GM21447 (cell line): Measurements from ENCODE around the gene PRM1.

Source experiments
- ATAC-seq: cut with Tn5 transposase; IDR thresholded peaks from one replicate; pipeline ENCODE4 v1.9.1; 2021; ENCODE audit not compliant: unreplicated experiment

PRM1 gene

DNA sequence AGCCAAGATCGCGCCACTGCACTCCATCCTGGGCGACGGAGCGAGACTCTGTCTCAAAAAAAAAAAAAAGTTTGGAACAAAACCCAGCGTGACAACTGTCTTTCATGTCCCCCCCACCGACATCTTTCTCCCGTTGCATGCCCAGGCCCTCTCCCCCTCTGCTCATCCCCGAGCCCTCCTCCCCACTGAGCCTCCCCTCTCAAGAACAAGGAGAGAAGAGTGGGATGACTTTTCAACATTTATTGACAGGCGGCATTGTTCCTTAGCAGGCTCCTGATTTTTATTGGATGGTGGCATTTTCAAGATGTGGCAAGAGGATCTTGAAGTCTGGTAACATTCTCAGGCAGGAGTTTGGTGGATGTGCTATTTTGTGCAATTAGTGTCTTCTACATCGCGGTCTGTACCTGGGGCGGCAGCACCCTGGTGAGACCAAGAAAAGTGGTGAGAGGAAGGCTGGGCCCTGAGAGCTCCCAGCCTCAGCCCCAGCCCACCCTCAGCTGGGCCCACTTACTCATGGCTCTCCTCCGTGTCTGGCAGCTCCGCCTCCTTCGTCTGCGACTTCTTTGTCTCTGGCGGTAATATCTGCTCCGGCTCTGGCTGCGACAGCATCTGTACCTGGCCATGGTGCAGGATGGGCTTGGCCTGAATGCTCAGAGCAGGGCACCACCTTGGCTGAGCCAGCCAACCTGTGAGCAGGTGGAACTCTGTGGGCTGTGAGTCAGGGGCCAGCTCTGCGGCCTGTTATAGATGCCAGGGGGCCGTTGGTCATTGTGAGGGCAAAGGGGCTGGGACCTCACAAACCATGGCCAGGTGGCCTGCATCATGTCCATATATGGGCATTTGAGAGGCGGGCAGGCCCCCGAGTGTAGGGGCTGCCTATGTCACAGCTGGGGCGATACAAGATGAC lies at the start of gene PRM1:
Gene PRM1 (minus strand): TSS at position 715 of the 907 bp plus-strand sequence. CDS start 92 bp downstream, at position 623.
- no peak for ATAC-seq

DNA sequence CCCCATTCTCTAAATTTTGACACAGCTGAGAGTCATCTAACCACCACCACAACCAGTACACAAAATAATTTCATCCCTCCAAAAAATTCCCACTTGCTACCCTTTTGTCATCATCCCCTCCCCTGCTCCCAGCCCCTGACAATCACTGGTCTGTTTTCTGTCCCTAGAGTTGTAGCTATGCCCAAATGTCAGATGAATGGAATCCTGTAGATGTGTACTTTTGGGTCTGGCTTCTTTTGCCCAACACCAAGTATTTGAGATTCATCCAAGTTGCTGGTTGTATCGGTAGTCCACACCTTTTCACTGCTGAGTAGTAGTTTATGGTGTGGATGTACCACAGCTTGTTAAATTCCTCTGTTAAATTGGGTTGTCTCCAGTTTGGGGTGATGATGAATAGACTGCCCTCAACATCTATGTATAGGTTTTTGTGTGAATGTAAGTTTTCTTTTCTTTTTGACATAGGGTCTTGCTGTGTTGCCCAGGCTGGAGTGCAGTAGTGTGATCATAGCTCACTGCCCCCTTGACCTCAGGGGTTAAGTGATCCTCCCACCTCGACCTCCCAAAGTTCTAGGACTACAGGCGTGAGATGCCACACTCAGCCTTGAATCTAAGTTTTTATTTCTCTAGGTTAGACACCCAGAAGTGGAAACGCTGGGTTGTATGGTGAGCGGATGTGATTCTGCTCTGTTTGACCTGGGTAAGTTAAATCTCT lies 49.6 kb upstream of the PRM1 start:
- no peak for ATAC-seq

GRCh38 chr16:11329891-11330290 lies 48.8 kb upstream of the PRM1 start:
- no peak for ATAC-seq

DNA sequence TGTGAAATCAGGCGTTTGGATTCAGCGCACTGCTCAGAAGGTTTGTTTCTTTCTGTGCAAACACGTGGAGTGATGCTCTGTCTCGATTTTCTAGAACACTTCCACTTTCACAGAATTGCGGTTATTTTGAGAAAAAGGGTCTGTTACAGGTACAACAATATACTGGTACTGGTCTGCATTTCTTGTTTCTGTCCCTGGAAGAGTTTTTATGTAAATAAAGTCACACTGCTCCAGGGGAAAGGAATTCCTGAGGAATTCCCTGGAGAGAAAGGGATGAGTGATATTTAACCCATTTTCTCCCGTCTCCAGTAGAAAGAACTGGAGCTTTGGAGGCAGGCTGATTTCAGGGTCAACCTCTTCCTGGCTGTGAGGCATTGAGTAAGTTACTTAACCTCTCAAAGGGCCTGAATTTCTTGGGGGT lies 48.0 kb upstream of the PRM1 start:
- no peak for ATAC-seq

GRCh38 chr16:11328172-11329070 lies 47.3 kb upstream of the PRM1 start:
- peak; percentile 77 for ATAC-seq

- ATAC-seq, result peak; percentile 33
Observed at GRCh38 chr16:11327277-11328171, 46.4 kb upstream of the PRM1 start.

DNA sequence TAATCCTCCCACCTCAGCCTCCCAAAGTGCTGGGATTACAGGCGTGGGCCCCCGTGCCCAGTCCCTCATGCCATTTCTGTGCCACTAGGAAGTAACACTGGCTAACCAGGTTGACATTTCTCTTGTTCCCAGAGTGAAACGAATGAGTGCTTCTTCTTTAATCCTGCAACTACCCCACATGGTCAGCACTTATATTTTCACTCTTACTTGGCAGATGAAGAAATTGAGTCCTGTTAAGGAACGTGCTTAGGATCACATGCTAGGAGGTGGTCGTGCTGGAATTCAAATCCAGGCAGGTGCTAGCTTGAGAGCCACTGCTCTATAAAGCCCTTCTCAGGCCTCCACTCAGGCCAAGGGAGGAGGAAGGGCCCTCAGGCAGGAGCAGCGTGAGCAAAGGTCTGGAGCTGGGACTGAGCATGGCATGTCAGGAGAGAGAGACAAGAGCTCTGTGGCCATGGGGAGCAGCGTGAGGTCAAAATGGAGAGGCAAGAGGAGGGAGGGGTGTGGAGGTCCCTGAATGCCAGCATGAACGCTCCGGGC lies 45.7 kb upstream of the PRM1 start:
- no peak for ATAC-seq

- no peak for ATAC-seq
Observed at GRCh38 chr16:11326084-11326736, 45.1 kb upstream of the PRM1 start.

GRCh38 chr16:11325404-11326083 lies 44.4 kb upstream of the PRM1 start:
- no peak for ATAC-seq

DNA sequence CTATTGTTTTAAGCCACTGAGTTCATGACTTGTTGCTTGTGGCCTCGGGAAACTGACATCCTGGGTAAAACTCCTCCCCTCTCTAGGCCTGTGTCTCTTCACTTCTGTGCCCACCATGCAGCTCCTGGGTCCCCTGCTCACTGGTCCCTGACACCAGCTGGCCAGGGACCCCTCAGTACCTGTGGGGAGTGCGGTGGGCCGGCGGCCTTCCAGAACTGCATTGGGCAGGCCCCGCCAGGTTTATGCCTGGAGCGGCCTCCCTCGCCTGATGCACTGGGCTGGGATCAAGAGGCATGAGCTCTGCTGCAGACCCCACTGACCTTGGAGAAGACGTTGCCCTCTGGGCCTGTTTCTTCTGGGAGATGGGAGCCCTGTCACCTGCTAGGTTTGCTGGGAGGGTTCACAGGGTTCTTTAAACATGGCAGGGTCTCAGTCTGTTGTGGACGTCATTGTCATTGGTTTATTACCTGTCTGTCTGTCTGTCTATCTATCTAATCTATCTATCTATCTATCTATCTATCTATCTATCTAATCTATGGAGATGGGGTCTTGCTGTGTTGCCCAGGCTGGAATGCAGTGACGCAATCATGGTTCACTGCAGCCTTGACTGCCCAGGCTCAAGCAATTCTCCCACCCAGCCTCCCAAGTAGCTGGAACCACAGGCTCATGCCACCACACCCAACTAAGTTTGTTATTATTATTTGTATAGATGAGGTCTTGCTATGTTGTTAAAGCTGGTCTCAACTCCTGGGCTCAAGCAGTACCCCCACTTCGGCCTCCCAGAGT lies 42.6 kb upstream of the PRM1 start:
- ATAC-seq, result no peak

DNA sequence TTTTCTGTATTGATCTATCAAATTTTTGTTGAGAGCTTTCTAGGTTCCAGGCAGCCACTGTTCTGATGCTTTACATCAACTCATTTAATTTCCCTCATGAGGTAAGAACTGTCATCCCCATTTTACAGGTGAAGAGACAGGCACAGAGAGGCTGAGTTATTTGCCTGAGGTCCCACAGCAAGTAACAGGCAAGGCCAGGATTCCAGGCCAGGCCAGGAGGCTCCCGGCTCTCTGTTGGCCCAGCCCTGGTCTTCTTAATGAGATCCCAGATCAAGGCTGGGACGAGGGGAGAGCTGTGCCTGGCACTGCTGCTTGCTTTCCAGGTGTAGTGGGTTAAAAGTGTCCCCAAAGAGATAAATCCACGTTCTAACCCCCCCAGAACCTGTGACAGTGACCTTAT lies 41.7 kb upstream of the PRM1 start:
- ATAC-seq, result no peak

DNA sequence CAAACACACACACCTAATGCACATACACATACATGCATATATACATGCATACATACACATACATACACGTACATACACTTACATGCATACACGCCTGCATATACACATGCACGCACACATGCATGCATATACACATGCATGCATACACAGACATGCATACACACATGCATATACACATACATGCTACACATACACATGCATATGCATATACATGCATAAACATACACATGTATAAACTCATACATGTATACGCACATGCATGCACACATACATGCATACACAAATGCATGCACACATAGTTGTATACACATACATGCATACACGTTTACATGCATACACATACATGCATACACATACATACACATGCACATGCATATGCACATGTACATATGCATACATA lies 40.5 kb upstream of the PRM1 start:
- no peak for ATAC-seq

DNA sequence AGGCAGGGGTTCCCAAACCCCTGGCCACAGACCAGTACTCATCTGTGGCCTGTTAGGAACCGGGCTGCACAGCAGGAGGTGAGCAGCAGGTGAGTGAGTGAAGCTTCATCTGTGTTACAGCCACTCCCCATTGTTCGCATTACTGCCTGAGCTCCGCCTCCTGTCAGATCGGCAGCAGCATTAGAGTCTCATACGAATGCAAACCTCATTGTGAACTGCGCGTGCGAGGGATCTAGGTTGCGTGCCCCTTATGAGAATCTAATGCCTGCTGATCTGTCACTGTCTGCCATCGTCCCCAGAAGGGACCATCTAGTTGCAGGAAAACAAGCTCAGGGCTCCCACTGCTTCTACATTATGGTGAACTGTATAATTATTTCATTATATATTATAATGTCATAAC lies 39.0 kb upstream of the PRM1 start:
- no peak for ATAC-seq

- no peak for ATAC-seq
Observed at GRCh38 chr16:11319529-11320146, 38.5 kb upstream of the PRM1 start.

- no peak for ATAC-seq
Observed at GRCh38 chr16:11318817-11319216, 37.7 kb upstream of the PRM1 start.

DNA sequence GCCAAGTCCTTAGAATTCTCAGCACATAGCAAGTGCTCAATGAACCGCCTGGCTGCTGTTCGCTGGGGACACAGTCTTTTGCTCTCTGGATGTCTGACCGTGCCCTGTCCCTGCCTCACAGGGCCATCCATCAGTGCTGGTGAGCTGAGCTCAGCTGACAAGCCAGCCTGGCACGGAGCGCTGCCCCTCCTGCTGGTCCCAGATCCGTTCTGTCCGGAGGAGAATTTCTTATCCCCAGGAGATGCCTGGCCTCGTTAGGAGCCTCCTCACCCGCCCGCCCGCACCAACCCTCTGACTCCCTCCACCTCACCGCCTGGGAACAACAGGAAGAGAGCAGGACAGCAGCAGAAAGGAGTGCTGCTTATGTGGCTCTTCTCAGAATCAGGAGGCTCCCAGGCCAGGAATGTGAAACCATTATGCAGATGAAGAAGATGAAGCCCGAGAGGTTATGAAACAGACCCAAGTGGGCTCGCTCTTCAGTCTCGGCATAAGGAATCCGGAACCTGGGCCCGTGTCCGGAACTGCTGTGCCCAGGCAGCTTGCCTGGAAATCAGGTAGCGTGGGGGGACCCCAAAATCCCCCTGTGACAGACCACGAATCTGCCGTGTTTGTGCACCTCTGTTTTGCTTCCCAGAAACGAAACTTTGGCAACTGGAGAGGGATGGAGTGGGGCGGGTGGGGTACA lies 35.3 kb upstream of the PRM1 start:
- ATAC-seq, result no peak

GRCh38 chr16:11315510-11315909 lies 34.4 kb upstream of the PRM1 start:
- ATAC-seq, result no peak
